BLaER1 treated with 17β-estradiol and CSF1 and Interleukin-3, amounts not matched to agents 10 nM and 100 nM (cell line): Measurements from ENCODE around the gene GATA5.

ENCODE experiments used
- H3K27ac ChIP-seq, 11 experiments: shearing (Covaris generic); formaldehyde crosslinking; 2 replicates each; pipeline ENCODE4 v1.8.1; 2022
- H3K27me3 ChIP-seq, 11 experiments: shearing (Covaris generic); formaldehyde crosslinking; 2 replicates each; pipeline ENCODE4 v1.8.1; 2022
- H3K36me3 ChIP-seq, 11 experiments: shearing (Covaris generic); formaldehyde crosslinking; 2 replicates each; pipeline ENCODE4 v1.8.1; 2022
- H3K4me1 ChIP-seq, 10 experiments: shearing (Covaris generic); formaldehyde crosslinking; 2 replicates each; pipeline ENCODE4 v1.8.1; 2022
- H3K4me2 ChIP-seq, 11 experiments: shearing (Covaris generic); formaldehyde crosslinking; 2 replicates each; pipeline ENCODE4 v1.8.1; 2022
- H3K4me3 ChIP-seq, 10 experiments: shearing (Covaris generic); formaldehyde crosslinking; 2 replicates each; pipeline ENCODE4 v1.8.1; 2022
- H3K9ac ChIP-seq, 11 experiments: shearing (Covaris generic); formaldehyde crosslinking; 2 replicates each; pipeline ENCODE4 v1.8.1; 2022
- H3K9me3 ChIP-seq, 11 experiments: shearing (Covaris generic); formaldehyde crosslinking; replicated peaks in 1 of 11; 2 replicates each; pipeline ENCODE4 v1.8.1; 2022
- H4K20me1 ChIP-seq, 11 experiments: shearing (Covaris generic); formaldehyde crosslinking; 2 replicates each; pipeline ENCODE4 v1.8.1; 2022
- Cebpa-rat ChIP-seq, 11 experiments: shearing (Covaris generic); IDR thresholded peaks; 2 replicates each; pipeline ENCODE4 v1.8.1; 2022

GATA5 gene

DNA sequence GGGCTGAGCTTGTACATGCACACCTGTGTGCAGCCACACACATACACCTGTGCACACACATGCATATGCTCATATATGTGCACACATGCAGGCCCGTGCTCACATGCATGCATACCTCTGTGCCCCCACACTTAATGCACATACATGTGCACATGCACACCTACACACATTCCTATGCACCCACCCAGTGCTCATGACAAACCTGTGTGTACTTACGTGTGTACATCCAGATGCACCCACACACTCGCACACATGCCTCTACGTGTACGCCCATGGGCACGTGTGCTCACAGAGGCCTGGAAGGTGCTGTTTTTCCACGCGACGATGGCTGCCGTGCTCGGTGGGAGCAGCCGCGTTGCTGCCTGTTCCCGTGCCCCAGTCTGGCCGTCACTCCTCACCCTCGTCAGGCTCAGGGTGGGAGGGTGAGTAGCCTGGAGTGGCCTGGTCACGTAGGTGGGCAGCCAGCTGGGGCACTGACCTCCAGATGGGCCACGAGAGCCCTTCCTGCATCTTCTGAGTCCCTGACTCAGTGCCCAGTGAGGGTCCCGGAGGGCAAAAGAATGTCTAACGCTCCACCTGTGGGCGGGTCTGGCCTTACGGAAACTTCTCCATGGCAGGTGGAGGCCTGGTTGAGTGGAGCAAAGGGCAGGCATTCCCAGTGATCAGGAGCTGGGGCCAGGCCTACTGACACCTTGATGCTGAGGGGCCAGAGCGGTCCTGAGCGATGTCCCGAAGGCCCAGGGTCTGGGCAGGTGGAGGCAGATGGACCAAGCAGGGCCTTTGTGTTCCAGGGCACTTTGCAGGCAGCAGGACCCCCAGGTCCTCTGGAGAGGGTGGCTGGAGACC, 8.0 kb upstream of the GATA5 start:
- H4K20me1 ChIP-seq, result peaks cover 0 to 92% (median 34%) of the 10 kb centered on the region in 11 experiments; a peak in 17 of 22 replicates
- H3K27me3 ChIP-seq, result peaks cover 97 to 99% (median 98%) of the 10 kb centered on the region in 11 experiments
- H3K4me2 ChIP-seq, result no peak overlapping the region; a peak in 1 of 22 replicates
- no peaks in the 10 kb centered on the region for H3K9me3 ChIP-seq
- TF ChIP-seq Cebpa-rat (IDR thresholded peaks at IDR 0.05), result no peak
- H3K9ac ChIP-seq, result no peak overlapping the region
- H3K27ac ChIP-seq, result no peak overlapping the region
- peaks cover 18 to 57% (median 36%) of the 10 kb centered on the region in 10 experiments for H3K4me1 ChIP-seq
- H3K36me3 ChIP-seq, result no peaks in the 10 kb centered on the region
- no peak overlapping the region for H3K4me3 ChIP-seq

DNA sequence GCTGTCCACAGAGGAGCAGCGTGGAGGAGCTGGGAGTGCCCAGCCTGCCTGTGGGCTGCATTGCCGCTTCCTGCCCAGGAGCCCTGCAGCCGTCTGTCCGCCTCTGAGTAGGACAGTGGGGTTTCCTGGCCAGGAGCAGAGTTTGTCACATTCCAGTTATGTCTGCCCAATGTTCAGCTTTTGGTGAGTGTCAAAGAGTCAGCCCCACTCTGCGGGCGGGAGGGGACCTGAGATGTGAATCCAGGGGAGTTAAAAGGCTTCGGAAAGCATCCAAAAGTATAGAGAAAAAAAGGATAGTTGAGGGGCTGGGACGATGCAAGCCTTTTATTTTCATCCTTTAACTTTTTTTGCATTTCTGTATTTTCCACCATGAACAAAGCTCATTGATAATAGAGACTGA, 7.2 kb upstream of the GATA5 start:
- H3K27me3 ChIP-seq, result peaks cover 97 to 99% (median 98%) of the 10 kb centered on the region in 11 experiments
- H3K36me3 ChIP-seq, result no peaks in the 10 kb centered on the region
- H3K27ac ChIP-seq, result no peak overlapping the region
- H3K9ac ChIP-seq, result no peak overlapping the region
- H3K4me2 ChIP-seq, result peak overlapping the region in 10 of 11 experiments; percentile 24 to 98 (median 80); a peak in 17 of 22 replicates
- H3K4me3 ChIP-seq, result no peak overlapping the region
- H3K9me3 ChIP-seq, result no peaks in the 10 kb centered on the region
- TF ChIP-seq Cebpa-rat (IDR thresholded peaks at IDR 0.05), result no peak
- H4K20me1 ChIP-seq, result peaks cover 0 to 94% (median 42%) of the 10 kb centered on the region in 11 experiments; a peak in 17 of 22 replicates
- H3K4me1 ChIP-seq, result peaks cover 18 to 66% (median 40%) of the 10 kb centered on the region in 10 experiments

GRCh38 chr20:62482146-62482809, 6.5 kb upstream of the GATA5 start:
- Histone ChIP-seq H3K9ac (no peak overlapping the region), H3K27ac (no peak overlapping the region)

DNA sequence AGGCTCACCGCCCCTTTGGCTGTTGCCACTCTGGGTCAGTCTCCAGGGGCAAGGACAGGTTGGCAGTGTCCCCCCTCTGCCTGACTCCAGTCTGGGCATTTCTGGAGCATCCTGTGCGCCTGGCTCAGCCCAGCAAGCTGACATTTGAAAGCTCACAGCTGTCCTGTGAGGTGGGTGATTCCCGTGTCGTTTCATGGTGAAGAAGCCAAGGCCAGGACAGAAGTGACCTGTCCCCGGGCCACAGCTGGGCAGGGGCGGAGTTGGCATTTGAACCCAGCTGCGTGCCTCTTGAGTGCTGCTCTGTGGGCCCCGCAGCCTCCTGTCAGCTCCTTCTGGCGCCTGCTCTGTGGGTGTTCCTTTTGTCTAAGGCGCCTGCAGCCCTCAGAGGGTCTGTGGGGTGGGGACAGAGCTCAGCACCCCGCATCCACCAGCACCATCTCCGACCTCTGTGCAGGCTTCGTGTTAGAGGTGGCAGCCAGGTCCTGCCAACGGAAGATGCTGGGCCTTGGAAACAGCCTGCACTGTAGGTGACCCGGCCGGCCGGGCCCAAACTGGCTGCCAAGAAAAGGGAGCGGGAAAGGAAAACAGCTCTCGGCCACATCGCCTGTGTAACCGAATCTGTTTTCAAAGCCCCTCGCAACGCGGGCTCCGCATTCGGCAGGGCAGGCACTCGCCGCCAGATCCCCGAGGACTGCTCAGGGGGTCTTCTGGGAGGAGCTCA, 5.8 kb upstream of the GATA5 start:
- Histone ChIP-seq H3K4me3 (no peak overlapping the region), H3K4me1 (peaks cover 18 to 67% (median 42%) of the 10 kb centered on the region in 10 experiments), H3K9ac (no peak overlapping the region), H3K27ac (no peak overlapping the region), H3K27me3 (peaks cover 96 to 99% (median 98%) of the 10 kb centered on the region in 11 experiments), H3K9me3 (no peaks in the 10 kb centered on the region), H3K36me3 (no peaks in the 10 kb centered on the region), H3K4me2 (peak overlapping the region in 9 of 11 experiments; percentile 24 to 98 (median 85); a peak in 15 of 22 replicates), H4K20me1 (peaks cover 0 to 88% (median 49%) of the 10 kb centered on the region in 11 experiments; a peak in 18 of 22 replicates)
- no peak for TF ChIP-seq Cebpa-rat (IDR thresholded peaks at IDR 0.05)

More at GRCh38 chr20:62482146-62482809, 6.5 kb upstream of the GATA5 start:
- no peak overlapping the region for H3K4me3 ChIP-seq
- H3K27me3 ChIP-seq, result peaks cover 97 to 99% (median 98%) of the 10 kb centered on the region in 11 experiments
- H3K4me2 ChIP-seq, result peak overlapping the region; percentile 24 to 98 (median 84); a peak in 19 of 22 replicates
- no peaks in the 10 kb centered on the region for H3K36me3 ChIP-seq
- TF ChIP-seq Cebpa-rat (IDR thresholded peaks at IDR 0.05), result no peak
- peaks cover 0 to 93% (median 48%) of the 10 kb centered on the region in 11 experiments; a peak in 17 of 22 replicates for H4K20me1 ChIP-seq
- H3K4me1 ChIP-seq, result peaks cover 18 to 66% (median 42%) of the 10 kb centered on the region in 10 experiments
- H3K9me3 ChIP-seq, result no peaks in the 10 kb centered on the region

DNA sequence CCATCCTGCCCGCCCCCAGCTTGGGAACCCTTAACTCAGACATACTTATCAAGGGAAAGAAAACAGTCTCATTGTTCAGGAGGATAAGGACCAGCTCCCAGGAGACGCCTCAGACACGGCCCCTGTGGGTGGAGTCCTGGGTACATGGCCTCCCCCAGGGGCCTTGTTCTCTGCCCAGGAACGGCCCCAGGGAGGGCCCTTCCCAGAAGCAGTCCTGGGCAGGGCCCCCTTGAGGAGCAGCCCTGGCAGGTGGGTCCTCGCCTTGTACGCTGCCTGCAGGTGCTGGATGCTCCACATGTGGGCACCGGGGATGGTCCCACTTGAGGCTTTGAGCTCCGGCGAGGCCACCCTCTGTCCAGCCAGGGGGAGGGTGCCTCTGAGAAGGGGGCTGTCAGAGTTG, 4.5 kb upstream of the GATA5 start:
- no peaks in the 10 kb centered on the region for H3K36me3 ChIP-seq
- no peaks in the 10 kb centered on the region for H3K9me3 ChIP-seq
- H4K20me1 ChIP-seq, result peaks cover 0 to 87% (median 49%) of the 10 kb centered on the region in 11 experiments; a peak in 19 of 22 replicates
- H3K4me2 ChIP-seq, result peak overlapping the region; percentile 40 to 98 (median 84)
- peaks cover 26 to 69% (median 47%) of the 10 kb centered on the region in 10 experiments for H3K4me1 ChIP-seq
- no peak for TF ChIP-seq Cebpa-rat (IDR thresholded peaks at IDR 0.05)
- peak overlapping the region in 5 of 11 experiments; percentile 1 to 48 (median 32); a peak in 3 of 22 replicates for H3K9ac ChIP-seq
- H3K27me3 ChIP-seq, result peaks cover 96 to 99% (median 98%) of the 10 kb centered on the region in 11 experiments
- H3K4me3 ChIP-seq, result no peak overlapping the region; a peak in 1 of 20 replicates
- H3K27ac ChIP-seq, result no peak overlapping the region

GRCh38 chr20:62479656-62480055, 3.9 kb upstream of the GATA5 start:
- no peak overlapping the region for H3K27ac ChIP-seq
- peak overlapping the region in 3 of 11 experiments; percentile 1 to 29 (median 17); a peak in 1 of 22 replicates for H3K4me2 ChIP-seq
- TF ChIP-seq Cebpa-rat (IDR thresholded peaks at IDR 0.05), result no peak
- H3K9ac ChIP-seq, result no peak overlapping the region
- no peaks in the 10 kb centered on the region for H3K36me3 ChIP-seq
- H3K4me1 ChIP-seq, result peaks cover 31 to 74% (median 53%) of the 10 kb centered on the region in 10 experiments
- no peak overlapping the region for H3K4me3 ChIP-seq
- peaks cover 96 to 99% (median 98%) of the 10 kb centered on the region in 11 experiments for H3K27me3 ChIP-seq
- H4K20me1 ChIP-seq, result peaks cover 0 to 87% (median 53%) of the 10 kb centered on the region in 11 experiments; a peak in 19 of 22 replicates
- H3K9me3 ChIP-seq, result no peaks in the 10 kb centered on the region

DNA sequence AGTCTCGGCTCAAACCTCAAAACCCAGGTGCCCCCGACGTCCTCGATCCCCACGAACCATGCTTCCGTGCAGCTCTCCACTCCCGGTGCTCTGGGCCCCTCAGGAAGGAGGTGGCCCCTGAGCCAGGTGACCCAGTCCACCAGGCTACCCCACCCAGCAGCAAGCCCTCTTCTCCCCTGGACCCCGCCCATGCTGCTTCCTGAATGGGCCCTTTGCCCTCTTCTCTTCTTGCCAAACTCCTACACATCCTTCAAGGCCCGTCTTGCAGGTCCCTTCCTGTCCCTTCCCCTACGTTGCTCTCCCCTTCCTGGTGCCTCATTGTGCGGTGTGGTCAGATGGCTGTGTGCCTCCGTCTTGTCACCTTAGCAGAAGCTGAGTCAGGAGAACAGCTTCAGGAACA, 3.4 kb upstream of the GATA5 start:
- Histone ChIP-seq H3K9me3 (no peaks in the 10 kb centered on the region), H3K4me2 (0 out of 22 replicates have a peak overlapping the region, but pooled peaks of 3 of the 11 experiments have one; percentile 1 to 29 (median 17)), H3K36me3 (no peaks in the 10 kb centered on the region), H3K27me3 (peaks cover 96 to 99% (median 98%) of the 10 kb centered on the region in 11 experiments), H3K27ac (no peak overlapping the region), H4K20me1 (peaks cover 0 to 87% (median 55%) of the 10 kb centered on the region in 11 experiments; a peak in 19 of 22 replicates), H3K4me3 (no peak overlapping the region), H3K4me1 (peaks cover 31 to 79% (median 57%) of the 10 kb centered on the region in 10 experiments), H3K9ac (no peak overlapping the region)
- no peak for TF ChIP-seq Cebpa-rat (IDR thresholded peaks at IDR 0.05)
